ENCODE measurements around the gene EXOC3. TPM values are rescaled to one million over a fixed set of nuclear protein-coding genes. Genes with fewer than 3 reads are reported as not detected.
"Not testable (repeated sequence)": the region's sequence is repeated elsewhere in the genome, so short reads cannot be mapped to it uniquely, and the experiment has no call there.

Gene EXOC3
- total RNA-seq, 1 donor from 2014 or later, result 37.3 TPM

DNA sequence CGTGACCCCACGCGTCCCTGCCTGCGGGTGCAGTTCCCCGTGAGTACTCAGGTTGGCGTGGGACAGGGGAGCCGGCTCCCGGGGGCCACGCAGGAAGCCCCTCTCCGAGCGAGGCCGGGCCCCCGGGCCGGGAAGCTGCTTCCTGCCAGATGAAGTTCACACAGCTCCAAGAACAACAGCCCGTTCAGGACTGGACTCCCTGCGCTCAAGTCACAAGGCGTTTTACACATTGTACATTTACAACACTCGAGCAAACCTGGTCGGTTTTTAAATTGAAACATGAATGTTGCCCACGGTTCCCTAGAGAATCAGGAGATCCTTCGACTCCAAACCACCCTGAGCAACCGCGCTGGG is 58.8 kb downstream of the EXOC3 start:
- TF ChIP-seq, protein P1, sequence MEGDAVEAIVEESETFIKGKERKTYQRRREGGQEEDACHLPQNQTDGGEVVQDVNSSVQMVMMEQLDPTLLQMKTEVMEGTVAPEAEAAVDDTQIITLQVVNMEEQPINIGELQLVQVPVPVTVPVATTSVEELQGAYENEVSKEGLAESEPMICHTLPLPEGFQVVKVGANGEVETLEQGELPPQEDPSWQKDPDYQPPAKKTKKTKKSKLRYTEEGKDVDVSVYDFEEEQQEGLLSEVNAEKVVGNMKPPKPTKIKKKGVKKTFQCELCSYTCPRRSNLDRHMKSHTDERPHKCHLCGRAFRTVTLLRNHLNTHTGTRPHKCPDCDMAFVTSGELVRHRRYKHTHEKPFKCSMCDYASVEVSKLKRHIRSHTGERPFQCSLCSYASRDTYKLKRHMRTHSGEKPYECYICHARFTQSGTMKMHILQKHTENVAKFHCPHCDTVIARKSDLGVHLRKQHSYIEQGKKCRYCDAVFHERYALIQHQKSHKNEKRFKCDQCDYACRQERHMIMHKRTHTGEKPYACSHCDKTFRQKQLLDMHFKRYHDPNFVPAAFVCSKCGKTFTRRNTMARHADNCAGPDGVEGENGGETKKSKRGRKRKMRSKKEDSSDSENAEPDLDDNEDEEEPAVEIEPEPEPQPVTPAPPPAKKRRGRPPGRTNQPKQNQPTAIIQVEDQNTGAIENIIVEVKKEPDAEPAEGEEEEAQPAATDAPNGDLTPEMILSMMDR (IDR thresholded peaks at IDR 0.05; ENCODE audit: insufficient read depth, low read length, poor library complexity, severe bottlenecking), result no peak
- peaks cover 45% of the 10 kb centered on the region for H3K27me3 ChIP-seq (ENCODE audit: control insufficient read depth, insufficient read depth, low read length)
- no peak for DNase-seq (ENCODE audit: low read depth)
- H3K4me3 ChIP-seq (ENCODE audit: low read depth, low read length), result no peak overlapping the region
- no peaks in the 10 kb centered on the region for H3K36me3 ChIP-seq (ENCODE audit: control insufficient read depth, insufficient read depth, low read length)

DNA sequence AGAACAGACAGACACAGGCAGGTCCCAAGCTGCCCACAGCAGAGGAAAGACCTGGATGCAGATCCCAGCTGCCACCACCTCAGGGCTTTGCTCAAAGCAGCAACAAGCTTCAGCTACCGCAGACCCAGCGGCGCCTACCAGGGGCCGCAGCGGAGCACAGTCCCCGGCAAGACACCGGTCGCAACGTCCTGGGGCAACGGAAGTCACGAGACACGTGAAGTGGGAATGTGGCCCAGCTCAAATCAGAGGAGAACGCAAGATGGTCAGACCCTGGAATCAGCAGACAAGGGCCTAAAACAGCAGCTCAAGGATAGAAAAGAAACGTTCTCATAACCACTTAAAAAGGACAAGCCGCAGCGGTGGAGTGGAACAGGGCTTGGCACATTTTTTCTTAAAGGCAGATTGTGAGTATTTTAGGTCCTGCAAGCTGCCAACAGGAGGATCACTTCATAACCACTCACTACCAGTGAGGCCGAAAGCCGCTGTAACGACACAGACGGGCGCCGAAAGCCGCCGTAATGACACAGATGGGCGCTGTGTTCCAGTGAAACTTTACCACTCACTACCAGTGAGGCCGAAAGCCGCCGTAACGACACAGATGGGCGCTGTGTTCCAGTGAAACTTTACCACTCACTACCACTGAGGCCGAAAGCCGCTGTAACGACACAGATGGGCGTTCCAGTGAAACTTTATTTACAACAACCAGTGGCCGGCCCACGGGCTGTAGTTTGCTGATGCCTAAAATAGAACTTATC is 59.5 kb downstream of the EXOC3 start:
- TF ChIP-seq, protein P1 (IDR thresholded peaks at IDR 0.05; ENCODE audit: insufficient read depth, low read length, poor library complexity, severe bottlenecking), result no peak
- no peak for DNase-seq (ENCODE audit: low read depth)

DNA sequence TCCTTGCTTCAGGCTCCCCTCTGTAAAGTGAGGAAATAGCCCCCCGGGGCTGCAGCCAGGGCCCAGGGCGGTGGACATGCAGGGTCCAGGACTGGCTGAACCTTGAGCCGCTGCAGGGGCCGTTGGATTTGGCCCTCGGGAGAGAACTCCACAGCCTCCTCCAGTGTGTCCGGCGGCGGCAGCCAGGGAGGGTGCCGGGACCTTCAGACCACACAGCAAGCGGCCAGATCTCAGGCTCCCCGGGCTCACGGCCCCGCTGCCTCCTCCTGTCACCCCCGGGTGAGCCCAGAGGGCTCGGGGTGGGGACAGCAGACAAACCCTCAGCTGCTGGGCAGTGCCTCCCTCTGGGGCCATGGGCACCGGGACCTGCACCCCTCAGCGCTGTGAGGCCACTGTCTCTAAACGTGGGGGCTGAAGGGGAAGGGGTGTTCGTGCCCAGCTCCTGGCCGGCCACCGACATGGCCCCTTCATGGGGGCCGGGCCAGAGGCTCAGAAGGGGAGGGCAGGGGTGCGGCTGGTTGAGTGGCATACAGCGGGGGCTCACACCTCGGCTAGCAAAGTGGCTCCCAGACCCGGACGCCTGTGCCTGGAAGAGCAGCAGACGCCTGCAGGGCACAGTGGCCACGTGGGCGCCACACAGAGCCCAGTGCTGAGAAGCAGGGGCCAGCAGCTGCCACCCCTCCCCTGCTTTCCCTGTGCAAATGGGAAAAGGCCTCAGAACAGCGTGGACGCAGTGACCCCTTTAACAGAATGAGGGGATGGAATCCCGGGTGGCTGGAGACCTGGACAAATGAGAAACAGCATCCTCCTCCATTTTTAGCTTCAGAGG is 61.6 kb downstream of the EXOC3 start:
- DNase-seq (ENCODE audit: low read depth), result no peak
- no peak overlapping the region for H3K4me3 ChIP-seq (ENCODE audit: low read depth, low read length)

More for the DNA sequence above, 59.5 kb downstream of the EXOC3 start:
- Histone ChIP-seq H3K4me3 (ENCODE audit: low read depth, low read length) (no peak overlapping the region), H3K27me3 (ENCODE audit: control insufficient read depth, insufficient read depth, low read length) (peaks cover 40% of the 10 kb centered on the region), H3K36me3 (ENCODE audit: control insufficient read depth, insufficient read depth, low read length) (no peaks in the 10 kb centered on the region)

DNA sequence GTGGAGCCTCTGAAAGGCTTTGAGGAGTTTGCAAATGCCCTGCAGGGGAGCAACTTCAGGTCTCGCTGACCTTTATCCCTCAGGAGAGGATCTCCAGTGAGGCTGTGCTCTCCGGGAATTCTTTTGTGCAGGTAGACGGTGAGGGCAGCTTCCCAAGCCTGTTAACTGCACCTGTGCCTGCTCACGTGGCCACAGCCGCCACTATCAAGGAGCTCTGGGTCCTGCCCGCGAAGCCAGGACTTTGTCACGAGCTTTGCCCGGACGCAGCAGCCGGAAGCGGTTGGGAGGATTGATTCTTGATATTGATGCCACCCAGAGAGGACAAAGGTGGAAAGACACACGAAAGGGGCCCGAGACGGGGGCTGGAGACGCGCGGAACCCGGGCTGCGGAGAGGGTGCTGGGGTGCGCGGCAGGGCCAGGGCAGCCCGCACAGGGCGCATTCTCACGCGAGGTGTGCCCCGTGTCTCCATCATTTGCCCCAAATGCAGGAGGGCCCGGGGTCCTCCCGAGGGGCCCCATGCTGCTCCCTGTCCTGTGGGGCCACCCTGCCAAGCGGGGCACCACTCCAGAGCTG is 63.1 kb downstream of the EXOC3 start:
- TF ChIP-seq, protein P1 (IDR thresholded peaks at IDR 0.05; ENCODE audit: insufficient read depth, low read length, poor library complexity, severe bottlenecking), result no peak
- no peak for DNase-seq (ENCODE audit: low read depth)
- Histone ChIP-seq H3K4me3 (ENCODE audit: low read depth, low read length) (no peak overlapping the region), H3K27me3 (ENCODE audit: control insufficient read depth, insufficient read depth, low read length) (peaks cover 44% of the 10 kb centered on the region), H3K36me3 (ENCODE audit: control insufficient read depth, insufficient read depth, low read length) (no peaks in the 10 kb centered on the region)

More for the DNA sequence above, 61.6 kb downstream of the EXOC3 start:
- no peaks in the 10 kb centered on the region for H3K36me3 ChIP-seq (ENCODE audit: control insufficient read depth, insufficient read depth, low read length)
- peaks cover 35% of the 10 kb centered on the region for H3K27me3 ChIP-seq (ENCODE audit: control insufficient read depth, insufficient read depth, low read length)
- TF ChIP-seq, protein P1 (IDR thresholded peaks at IDR 0.05; ENCODE audit: insufficient read depth, low read length, poor library complexity, severe bottlenecking), result no peak

DNA sequence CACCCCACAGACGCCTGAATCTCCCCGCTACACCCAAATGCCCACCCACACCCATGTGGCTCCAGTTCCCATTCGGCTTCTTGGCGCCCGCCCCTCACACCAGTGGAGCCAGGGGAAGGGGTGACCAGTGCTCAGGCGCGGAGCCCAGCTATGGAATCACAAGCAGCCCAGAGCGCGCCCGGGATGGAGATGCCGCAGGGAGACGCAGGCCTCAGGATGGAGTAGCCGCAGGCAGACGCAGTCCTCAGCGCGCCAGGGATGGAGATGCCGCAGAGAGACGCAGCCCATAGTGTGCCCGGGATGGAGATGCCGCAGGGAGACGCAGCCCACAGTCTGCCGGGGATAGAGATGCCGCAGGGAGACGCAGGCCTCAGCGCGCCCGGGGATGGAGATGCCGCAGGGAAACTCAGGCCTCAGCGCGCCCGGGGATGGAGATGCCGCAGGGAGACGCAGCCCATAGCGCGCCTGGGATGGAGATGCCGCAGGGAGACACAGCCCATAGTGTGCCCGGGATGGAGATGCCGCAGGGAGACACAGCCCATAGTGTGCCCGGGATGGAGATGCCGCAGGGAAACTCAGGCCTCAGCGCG is 65.1 kb downstream of the EXOC3 start:
- not testable (repeated sequence) for H3K36me3 ChIP-seq (ENCODE audit: control insufficient read depth, insufficient read depth, low read length); DNase-seq (ENCODE audit: low read depth); H3K4me3 ChIP-seq (ENCODE audit: low read depth, low read length)
- peaks cover 30% of the 10 kb centered on the region for H3K27me3 ChIP-seq (ENCODE audit: control insufficient read depth, insufficient read depth, low read length)
